GM19468 (cell line): Measurements from ENCODE around the gene SPPL2B.
"Not testable (repeated sequence)": the region's sequence is repeated elsewhere in the genome, so short reads cannot be mapped to it uniquely, and the experiment has no call there.

ENCODE experiments used
- ATAC-seq: cut with Tn5 transposase; IDR thresholded peaks from one replicate; pipeline ENCODE4 v1.9.1; 2021; ENCODE audit warnings: mild to moderate bottlenecking, moderate library complexity, moderate number of reproducible peaks; ENCODE audit not compliant: unreplicated experiment; ENCODE audit errors: extremely low read depth

The SPPL2B gene

DNA sequence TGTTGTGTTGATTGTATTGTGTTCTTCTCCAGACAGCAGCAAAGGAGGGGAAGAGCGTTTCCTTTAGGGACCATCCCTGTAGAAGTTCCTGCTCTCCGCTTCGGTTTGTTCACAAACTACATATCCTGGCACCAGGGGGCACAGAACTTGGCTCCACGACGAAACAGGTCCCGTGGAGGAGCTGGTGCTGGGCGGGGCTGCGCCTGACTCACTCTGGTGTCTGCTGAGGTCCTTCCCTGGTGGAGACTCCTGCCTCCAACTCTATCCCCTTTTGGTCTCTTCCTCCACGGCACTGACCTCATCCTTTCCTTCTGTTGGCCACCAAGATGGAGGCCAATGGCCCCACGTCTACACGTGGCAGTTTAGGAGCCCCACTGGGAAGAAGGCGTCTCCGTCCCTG lies 46.3 kb downstream of the SPPL2B start:
- no peak for ATAC-seq

DNA sequence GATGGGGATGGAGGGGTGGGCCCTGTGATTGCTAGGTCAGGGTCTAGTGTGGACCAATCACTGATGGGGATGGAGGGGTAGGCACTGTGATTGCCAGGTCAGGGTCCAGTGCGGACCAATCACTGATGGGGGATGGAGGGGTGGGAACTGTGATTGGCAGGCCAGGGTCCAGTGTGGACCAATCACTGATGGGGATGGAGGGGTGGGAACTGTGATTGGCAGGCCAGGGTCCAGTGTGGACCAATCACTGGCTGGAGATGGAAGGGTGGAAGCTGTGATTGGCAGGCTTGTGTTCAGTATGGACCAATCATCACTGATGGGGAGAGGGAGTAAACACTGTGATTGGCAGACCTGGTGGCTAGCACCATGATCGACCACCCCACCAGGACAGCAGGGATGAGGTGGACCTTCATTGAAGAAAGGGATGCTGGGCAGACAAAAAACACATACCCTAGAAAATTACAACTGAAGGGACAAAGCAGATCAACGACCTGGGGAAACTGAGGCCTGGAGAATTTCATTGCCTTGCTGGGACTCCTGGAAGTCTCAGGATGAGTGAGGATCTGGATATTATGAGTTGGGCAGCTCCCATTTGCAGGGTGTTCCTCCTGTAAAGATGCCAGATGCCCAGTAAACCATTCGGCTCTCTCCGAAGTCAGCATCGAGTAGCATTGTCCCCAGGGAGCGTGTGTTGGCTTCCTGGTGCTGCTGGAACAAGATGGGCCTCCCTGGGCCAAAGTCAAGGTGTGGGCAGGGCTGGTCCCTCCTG lies 47.1 kb downstream of the SPPL2B start:
- ATAC-seq = no peak

DNA sequence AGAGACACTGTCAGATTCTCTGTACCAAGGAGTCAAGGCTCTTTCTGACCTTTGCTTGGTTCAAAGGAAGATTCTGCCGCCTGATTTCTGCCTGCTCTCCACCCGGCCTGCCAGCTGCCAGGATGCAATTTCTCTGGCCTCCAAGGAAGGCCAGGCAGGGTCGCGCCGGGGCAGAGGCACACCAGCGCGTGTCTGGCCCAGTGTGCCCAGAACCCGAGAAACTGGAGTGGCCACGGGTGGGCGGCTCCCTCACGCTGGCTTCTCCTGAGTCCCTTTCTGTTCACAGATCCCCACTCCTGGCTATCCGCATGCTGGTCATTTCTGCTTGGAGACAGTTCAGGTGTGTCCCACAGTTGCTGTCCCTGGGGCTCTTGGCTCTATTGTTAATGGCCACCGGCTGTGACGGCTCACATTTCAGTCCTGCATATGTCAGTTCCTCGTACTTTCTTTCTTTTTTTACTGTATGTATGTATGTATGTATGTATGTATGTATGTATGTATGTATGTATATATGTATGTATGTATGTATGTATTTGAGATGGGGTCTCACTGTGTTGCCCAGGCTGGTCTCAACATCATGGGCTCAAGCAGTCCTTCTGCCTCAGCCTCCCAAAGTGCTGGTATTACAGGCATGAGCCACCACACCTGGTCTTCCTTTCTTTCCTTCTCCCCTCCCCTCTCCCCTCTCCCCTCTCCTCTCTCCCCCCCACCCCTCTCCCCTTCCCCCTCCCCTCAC lies 48.5 kb downstream of the SPPL2B start:
- no peak for ATAC-seq

DNA sequence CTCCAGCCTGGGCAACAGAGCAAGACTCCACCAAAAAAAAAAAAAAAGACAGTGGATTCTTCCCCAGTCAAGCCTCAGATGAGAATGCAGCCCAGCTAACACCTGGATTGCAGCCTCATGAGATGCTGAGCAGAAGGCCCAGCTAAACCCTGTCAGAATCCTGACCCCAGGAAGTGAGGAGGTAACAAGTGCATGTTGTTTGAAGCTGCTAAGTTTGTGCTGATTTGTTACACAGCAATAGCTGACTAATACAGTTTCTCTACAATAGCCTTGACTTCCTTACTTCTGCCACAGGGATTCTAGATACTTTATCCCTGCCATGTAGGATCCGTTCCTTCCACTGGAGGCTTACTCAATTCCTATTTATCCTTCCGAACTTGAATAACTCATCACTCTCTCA lies 52.1 kb downstream of the SPPL2B start:
- no peak for ATAC-seq

DNA sequence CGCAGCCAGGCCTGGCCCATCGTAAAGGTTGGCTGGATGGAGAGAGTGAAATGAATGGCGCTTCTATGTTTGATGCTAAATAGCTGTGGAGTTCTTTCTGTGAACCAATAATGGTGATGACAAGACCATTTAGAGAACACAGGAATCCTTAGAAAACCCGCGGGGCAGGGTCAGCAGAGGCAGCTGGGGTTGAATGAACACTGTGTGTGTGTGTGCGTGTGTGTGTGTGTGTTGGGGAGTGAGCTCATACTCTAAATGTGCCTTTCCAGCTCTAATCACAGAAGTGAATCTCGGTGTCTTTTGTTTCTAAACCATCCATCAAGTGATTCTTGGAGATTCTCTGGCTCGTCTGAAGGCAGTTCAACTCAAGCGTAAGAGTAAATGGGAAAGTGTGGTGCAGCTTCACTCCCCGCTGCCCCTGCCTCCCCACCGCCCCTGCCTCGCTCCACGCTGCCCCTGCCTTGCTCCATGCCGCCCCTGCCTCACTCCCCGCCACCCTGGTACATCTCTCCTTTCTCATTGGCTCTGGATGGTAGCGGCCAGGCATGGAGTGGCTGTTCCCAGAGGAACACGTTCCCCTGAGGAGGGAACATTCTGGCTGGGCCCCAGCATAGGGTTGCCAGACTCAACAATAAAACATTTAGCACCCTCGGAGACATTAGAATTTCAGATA lies 52.8 kb downstream of the SPPL2B start:
- no peak for ATAC-seq

DNA sequence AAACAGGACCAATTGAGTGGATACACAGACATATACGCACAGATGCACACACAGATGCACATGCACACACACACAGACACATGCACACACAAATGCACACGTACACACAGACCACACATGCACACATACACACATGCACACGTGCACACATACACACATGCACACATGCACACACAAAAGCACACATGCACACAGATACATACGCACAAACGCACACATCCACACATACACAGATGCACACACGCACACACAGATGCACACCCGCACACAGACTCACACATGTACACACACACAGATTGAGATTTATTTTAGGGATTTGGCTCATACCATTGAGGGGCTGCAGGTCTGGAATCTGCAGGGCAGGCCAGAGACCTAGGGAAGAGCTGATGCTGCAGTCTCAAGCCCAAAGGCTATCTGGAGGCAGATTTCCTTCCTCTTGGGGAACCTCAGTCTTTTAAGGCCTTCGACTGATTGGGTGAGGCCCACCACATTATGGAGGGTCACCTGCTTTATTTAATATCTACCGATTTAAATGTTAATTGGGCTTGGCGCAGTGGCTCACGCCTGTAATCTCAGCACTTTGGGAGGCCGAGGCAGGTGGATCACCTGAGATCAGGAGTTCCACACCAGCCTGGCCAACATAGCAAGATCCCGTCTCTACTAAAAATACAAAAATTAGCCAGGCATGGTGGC lies 54.2 kb downstream of the SPPL2B start:
- no peak for ATAC-seq

DNA sequence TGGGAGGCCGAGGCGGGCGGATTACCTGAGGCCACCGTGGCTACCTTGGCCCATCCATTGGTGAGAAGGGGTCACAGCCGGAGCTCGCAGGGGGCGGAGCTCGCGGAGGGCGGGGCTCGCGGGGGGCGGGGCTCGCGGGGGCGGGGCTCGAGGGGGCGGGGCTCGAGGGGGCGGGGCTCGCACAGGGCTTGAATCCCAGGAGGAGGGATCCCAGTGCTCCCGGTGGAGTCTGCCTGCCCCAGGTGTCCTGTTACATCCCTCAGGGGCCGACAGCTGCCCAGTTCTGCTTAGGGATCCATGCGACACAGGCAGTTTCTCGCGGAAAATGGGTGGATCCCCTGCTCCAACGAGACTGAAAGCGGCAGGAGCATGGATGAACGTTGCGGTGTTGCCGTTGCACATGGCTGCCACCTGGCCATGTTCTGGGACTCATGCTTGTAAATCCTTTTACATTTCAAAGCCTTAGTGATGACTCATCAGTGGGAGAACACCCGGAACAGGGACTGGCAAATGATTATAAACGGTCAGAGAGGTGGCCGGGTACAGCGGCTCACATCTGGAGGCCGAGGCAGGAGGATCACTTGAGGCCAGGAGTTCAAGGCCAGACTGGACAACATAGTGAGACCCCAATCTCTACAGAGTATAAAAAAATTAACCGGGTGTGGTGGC lies 56.7 kb downstream of the SPPL2B start:
- no peak for ATAC-seq

DNA sequence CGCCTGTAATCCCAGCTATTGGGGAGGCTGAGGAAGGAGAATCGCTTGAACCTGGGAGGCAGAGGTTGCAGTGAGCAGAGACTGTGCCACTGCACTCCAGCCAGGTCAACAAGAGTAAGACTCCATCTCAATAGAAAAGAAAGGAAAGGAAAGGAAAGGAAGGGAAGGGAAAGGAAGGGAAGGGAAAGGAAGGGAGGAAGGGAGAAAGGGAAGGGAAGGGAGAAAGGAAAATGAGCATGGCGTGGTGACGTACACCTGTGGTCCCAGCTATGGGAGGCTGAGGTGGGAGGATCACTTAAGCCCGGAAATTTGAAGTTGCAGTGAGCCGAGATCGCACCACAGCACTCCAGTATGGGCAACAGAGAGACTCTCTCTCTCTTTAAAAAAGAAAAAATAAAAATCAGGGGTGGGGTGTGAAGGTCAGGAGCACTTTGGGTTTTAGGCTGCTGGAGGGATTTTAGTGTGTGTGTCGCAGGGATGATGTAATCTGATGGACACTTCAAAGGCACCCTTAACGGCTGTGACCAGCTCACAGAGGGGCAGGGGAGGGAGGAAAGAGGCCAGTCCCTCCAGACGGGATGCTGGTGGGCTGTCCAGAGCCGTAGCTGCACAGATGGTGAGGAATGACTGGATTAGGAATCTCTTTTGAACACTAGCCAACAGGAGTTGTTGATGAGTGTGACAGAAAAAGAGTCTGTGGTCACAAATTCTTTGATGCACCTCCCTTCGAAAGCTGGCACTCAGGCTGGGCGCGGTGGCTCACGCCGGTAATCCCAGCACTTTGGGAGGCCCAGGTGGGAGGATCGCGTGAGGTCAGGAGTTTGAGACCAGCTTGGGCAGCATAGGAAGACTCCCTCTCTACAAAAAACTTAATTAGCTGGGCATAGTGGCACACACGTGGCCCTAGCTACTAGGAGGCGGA lies 59.1 kb downstream of the SPPL2B start:
- no peak for ATAC-seq

DNA sequence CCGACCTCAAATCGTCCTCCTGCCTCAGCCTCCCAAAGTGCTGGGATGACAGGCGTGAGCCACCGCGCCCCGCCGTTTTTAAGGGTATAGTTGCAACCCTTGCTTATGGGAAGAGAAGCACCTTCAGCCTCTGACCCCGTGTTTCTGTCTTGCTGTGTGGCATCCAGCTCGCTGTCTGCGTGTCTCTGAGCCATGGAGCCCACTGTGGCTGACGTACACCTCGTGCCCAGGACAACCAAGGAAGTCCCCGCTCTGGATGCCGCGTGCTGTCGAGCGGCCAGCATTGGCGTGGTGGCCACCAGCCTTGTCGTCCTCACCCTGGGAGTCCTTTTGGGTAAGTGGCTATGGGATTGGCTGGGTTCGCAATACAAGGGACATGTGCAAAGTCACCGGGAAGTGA lies 61.1 kb downstream of the SPPL2B start:
- no peak for ATAC-seq

DNA sequence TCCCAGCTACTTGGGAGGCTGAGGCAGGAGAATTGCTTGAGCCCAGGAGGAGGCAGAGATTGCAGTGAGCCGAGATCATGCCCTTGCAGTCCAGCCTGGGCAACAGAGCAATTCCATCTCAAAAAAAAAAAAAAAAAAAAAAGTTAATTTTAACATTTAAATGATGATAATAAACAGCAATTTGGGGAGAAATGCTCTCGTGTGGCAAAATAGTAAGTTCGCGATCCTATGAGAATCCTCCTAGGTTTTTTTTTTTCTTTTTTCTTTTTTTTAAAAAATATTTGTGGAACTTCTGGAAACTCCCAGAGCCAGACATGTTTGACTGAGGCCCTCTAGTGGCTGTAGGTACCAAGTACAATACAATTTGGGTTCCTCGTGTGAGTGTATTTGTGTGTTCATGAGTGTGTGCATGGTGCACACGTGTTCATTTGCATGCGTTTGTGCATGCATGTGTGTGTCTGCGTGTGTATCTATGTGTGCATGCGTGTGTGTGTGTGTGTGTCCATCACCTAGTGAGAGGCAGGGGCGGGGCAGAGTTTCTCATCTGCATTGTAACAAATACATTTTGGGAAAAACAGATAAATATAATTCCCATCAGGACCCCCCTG lies 62.7 kb downstream of the SPPL2B start:
- ATAC-seq = no peak

DNA sequence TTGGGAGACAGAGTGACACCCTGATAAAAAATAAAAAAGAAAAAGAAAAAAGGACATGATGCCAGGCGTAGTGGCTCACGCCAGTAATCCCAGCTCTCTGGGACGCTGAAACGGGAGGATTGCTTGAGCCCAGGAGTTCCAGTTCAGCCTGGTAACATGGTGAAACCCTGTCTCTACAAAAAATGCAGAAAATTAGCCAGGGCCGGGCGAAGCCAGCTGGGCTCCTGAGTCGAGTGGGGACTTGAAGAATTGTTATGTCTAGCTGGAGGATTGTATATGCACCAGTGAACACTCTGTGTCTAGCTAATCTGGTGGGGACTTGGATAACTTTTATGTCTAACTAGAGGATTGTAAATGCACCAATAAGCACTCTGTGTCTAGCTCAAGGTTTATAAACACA lies 63.9 kb downstream of the SPPL2B start:
- no peak for ATAC-seq

DNA sequence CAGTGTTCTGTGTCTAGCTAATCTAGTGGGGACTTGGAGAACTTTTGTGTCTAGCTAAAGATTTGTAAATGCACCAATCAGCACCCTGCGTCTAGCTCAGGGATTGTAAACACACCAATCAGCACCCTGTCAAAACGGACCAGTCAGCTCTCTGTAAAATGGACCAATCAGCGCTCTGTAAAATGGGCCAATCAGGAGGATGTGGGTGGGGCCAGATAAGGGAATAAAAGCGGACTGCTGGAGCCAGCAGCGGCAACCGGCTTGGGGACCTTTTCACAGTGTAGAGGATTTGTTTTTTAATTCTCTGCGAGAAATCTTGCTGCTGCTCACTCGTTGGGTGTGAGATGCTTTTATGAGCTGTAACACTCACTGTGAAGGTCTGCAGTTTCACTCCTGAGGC lies 64.4 kb downstream of the SPPL2B start:
- not testable (repeated sequence) for ATAC-seq

DNA sequence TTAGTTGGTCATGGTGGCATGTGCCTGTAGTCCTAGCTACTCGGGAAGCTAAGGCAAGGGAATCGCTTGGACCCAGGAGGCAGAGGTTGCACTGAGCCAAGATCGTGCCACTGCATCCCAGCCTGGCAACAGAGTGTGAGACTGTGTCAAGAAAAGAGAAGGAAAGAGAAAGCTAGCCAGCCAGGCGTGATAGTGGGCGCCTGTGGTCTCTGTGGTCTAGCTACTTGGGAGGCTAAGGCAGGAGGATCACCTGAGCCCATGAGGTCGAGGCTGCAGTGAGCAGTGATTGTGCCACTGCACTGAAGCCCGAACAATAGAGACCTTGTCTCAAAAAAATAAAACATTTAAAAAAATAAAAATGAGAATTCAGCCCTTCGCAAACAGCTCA lies 65.6 kb downstream of the SPPL2B start:
- no peak for ATAC-seq

DNA sequence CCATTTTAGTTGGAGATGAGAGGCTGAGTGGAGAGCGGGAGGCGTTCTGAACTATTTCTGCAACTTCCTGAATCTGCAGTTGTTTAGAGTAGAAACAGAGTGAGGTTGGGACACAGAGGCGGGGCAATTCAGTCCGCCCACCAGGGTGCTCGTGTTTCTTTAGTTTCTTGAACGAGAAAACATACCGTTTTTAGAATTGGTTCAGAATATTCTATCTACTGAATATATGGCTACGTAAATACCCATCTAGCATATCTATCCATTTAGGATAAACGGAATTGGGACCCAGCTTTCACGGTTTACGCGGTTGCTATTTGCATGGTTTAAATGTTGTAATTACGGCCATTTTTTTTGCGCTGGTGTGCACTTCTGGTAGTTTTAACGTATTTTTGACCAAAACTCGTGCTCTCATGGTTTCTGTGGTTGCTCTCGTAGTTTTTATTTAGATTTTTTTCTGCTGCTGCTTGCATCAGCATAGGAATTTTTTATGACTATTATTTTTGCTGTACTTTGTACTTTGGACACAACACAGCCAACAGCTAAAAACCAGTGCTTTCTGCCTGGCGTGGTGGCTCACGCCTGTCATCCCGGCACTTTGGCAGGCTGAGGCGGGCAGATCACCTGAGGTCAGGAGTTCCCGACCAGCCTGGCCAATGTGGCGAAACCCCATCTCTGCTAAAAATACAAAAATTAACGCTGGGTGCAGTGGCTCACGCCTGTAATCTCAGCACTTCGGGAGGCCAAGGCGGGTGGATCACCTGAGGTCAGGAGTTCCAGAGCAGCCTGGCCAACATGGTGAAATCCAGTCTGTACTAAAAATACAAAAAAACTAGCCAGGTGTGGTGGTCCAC lies 66.2 kb downstream of the SPPL2B start:
- ATAC-seq = no peak

DNA sequence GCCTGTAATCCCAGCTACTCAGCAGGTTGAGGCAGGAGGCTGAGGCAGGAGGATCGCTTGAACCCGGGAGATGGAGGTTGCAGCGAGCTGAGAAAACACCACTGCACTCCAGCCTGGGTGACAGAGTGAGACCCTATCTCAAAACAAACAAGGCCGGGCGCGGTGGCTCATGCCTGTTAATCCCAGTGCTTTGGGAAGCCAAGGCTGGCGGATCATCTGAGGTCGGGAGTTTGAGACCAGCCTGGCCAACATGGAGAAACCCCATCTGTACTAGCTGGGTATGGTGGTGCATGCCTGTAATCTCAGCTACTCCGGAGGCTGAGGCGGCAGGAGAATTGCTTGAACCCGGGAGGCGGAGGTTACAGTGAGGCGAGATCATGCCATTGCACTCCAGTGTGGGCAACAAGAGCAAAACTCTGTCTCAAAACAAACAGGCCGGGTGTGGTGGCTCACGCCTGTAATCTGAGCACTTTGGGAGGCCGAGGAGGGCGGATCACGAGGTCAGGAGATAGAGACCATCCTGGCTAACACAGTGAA lies 66.9 kb downstream of the SPPL2B start:
- not testable (repeated sequence) for ATAC-seq

DNA sequence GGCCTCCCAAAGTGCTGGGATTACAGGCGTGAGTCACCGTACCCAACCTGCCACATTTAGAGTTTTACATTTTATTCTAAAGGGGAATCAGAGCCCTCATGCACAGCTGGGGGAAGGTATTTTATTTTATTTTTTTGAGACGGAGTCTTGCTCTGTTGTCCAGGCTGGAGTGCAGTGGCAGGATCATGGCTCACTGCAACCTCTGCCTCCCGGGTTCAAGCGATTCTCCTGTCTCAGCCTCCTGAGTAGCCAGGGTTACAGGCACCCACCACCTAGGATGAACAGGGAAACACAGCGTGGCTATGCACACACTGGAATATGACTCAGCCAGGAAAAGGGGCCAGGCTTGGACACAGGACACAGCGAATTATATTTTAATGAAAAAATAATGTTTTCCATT lies 68.7 kb downstream of the SPPL2B start:
- not testable (repeated sequence) for ATAC-seq

DNA sequence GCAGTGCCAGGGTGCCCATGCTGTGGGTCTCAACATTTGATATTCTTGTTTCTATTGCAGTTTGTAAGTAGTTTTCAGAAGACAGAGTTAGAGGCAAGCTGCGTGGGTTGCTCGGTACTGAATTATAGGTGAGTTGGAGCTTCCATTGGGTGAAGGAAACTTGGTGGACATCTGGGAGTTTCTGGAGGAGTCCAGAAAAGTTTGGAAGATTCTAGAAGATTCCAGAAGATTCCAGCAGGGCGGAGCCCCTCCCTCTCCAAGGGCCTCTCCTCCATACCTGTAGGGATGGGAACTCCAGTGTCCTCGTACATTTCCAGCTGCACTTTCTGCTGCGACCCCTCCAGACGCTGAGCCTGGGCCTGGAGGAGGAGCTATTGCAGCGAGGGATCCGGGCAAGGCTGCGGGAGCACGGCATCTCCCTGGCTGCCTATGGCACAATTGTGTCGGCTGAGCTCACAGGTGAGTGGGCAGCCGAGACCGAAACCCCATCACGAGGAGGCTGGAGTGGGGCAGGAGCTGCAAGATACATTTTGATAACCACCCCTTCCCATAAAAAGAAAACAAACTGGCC lies 70.3 kb downstream of the SPPL2B start:
- ATAC-seq = no peak
